Measurements from ENCODE around the gene FTO.

DNA sequence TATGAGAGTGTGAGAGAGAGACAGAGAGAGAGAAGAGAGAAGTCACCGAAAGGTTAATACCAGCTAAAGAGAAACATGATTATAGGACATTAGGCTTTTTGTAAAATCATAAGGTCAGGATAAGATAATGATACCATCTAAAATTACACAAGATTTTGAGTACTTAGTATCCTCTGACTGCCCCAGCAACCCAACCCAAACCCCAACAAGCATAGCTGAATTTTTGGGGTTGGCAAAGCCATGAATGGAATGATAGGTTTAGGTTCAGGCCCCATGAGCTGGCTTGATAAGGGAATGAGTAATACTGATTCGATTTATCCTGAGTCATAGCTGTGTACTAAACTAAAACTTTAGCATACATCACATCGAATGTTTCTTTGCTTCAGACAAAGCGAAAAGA lies 323.1 kb downstream of the FTO start:
- TF ChIP-seq POLR2A (IDR thresholded peaks at IDR 0.05) (no peak), POLR2AphosphoS5 (IDR thresholded peaks at IDR 0.05) (no peak)
- TF ChIP-seq, protein P1, sequence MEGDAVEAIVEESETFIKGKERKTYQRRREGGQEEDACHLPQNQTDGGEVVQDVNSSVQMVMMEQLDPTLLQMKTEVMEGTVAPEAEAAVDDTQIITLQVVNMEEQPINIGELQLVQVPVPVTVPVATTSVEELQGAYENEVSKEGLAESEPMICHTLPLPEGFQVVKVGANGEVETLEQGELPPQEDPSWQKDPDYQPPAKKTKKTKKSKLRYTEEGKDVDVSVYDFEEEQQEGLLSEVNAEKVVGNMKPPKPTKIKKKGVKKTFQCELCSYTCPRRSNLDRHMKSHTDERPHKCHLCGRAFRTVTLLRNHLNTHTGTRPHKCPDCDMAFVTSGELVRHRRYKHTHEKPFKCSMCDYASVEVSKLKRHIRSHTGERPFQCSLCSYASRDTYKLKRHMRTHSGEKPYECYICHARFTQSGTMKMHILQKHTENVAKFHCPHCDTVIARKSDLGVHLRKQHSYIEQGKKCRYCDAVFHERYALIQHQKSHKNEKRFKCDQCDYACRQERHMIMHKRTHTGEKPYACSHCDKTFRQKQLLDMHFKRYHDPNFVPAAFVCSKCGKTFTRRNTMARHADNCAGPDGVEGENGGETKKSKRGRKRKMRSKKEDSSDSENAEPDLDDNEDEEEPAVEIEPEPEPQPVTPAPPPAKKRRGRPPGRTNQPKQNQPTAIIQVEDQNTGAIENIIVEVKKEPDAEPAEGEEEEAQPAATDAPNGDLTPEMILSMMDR (IDR thresholded peaks at IDR 0.05): no peak
